Measurements from ENCODE around the gene FAM200B. TPM values are rescaled to one million over a fixed set of nuclear protein-coding genes. Genes with fewer than 3 reads are reported as not detected.

Gene FAM200B
- polyA plus RNA-seq, 1 of the 3 experiments (the other 2 are of a cell fraction), result 46.3 TPM

DNA sequence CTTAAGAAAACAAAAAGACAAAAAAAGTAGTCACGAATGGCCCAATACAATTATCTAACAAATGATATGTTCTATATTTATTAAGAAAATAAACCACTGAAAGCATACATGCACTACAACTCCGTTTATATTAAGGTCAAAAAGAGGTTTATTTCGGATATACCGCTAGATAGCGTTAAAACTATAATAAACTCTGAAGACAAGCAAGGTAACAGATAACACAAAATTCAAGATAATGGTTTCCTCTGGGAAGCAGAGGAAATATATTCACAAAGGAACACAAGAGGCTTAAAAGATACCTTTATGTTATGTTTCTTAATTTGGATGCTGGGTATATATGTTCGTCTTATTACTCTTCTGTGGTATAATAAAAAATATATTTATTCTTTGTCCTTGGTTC lies 4.7 kb upstream of the FAM200B start:
- Histone ChIP-seq H3K79me2 (ENCODE audit: insufficient read depth) (peaks cover 95% of the 10 kb centered on the region), H2AFZ (ENCODE audit: low read depth) (no peak overlapping the region), H3K4me3 (ENCODE audit: low read depth in 2 of 2, low read length in 1 of 2) (no peak overlapping the region), H4K20me1 (ENCODE audit: insufficient read depth) (no peaks in the 10 kb centered on the region; the same call in 1 of the 2 replicates), H3F3A (replicated peaks; ENCODE audit: insufficient read depth) (peaks cover 10% of the 10 kb centered on the region), H3K27me3 (ENCODE audit: insufficient read depth) (no peaks in the 10 kb centered on the region), H3K27ac (ENCODE audit: low read depth in 2 of 2, low read length in 1 of 2) (peak overlapping the region in 1 of 2 experiments; percentile 14; a peak in 1 of 4 replicates), H3K4me2 (no peak overlapping the region), H3K9me2 (no peaks in the 10 kb centered on the region), H3K4me1 (ENCODE audit: control insufficient read depth in 1 of 2, insufficient read depth in 2 of 2, low read depth in 1 of 2, low read length in 1 of 2) (peaks cover 7 to 24% of the 10 kb centered on the region in 2 experiments; a peak in 3 of 4 replicates), H3K9me3 (no peaks in the 10 kb centered on the region), H3K36me3 (replicated peaks in 1 of 2; ENCODE audit: control insufficient read depth in 1 of 2, insufficient read depth in 2 of 2, low read length in 1 of 2) (peaks cover 0 to 5% of the 10 kb centered on the region in 2 experiments), H3K9ac (no peak overlapping the region)
- ChIA-PET POLR2A (no interaction called here), CTCF (interaction anchor here (1.6 kb wide), 1 partner anchor 15 kb away, joined by 6 read pairs; no protein-coding TSS in a partner anchor)
- WGBS (ENCODE audit: low lambda C conversion rate), result 93% methylated on average over 6 of the region's 6 CpGs
- no peak for DNase-seq
- TF ChIP-seq NFIC (IDR thresholded peaks at IDR 0.05; ENCODE audit: borderline replicate concordance) (no peak), GABPA (IDR thresholded peaks at IDR 0.05; ENCODE audit: low read depth) (no peak), JUND (IDR thresholded peaks at IDR 0.05) (no peak), RXRA (IDR thresholded peaks at IDR 0.05; ENCODE audit: borderline replicate concordance, low read depth) (no peak), YY1 (IDR thresholded peaks at IDR 0.05; ENCODE audit: low read depth) (no peak), MXI1 (IDR thresholded peaks at IDR 0.05; ENCODE audit: low read depth, low read length) (no peak), CHD2 (IDR thresholded peaks at IDR 0.05; ENCODE audit: low read length, partially characterized antibody) (no peak), RCOR1 (IDR thresholded peaks at IDR 0.05; ENCODE audit: low read length) (no peak), SIN3A (IDR thresholded peaks at IDR 0.05; ENCODE audit: borderline replicate concordance, low read depth, low read length) (no peak), TCF12 (IDR thresholded peaks at IDR 0.05) (no peak), FOXJ3 (CRISPR knock-in tag; IDR thresholded peaks at IDR 0.05) (no peak), FOSL2 (IDR thresholded peaks at IDR 0.05; ENCODE audit: borderline replicate concordance, low read depth) (no peak), EZH2phosphoT487 (IDR thresholded peaks at IDR 0.05; ENCODE audit: borderline replicate concordance, low read depth) (no peak), EP300 (IDR thresholded peaks at IDR 0.05; ENCODE audit: borderline replicate concordance in 1 of 2, low read depth in 1 of 2, low read length in 1 of 2) (no peak)
- TF ChIP-seq, protein P1, sequence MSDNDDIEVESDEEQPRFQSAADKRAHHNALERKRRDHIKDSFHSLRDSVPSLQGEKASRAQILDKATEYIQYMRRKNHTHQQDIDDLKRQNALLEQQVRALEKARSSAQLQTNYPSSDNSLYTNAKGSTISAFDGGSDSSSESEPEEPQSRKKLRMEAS (IDR thresholded peaks at IDR 0.05; ENCODE audit: low read depth), result no peak
- TF ChIP-seq, protein P2, sequence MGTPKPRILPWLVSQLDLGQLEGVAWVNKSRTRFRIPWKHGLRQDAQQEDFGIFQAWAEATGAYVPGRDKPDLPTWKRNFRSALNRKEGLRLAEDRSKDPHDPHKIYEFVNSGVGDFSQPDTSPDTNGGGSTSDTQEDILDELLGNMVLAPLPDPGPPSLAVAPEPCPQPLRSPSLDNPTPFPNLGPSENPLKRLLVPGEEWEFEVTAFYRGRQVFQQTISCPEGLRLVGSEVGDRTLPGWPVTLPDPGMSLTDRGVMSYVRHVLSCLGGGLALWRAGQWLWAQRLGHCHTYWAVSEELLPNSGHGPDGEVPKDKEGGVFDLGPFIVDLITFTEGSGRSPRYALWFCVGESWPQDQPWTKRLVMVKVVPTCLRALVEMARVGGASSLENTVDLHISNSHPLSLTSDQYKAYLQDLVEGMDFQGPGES (IDR thresholded peaks at IDR 0.05; ENCODE audit: low read depth, low read length), result no peak
- TF ChIP-seq, protein P3, sequence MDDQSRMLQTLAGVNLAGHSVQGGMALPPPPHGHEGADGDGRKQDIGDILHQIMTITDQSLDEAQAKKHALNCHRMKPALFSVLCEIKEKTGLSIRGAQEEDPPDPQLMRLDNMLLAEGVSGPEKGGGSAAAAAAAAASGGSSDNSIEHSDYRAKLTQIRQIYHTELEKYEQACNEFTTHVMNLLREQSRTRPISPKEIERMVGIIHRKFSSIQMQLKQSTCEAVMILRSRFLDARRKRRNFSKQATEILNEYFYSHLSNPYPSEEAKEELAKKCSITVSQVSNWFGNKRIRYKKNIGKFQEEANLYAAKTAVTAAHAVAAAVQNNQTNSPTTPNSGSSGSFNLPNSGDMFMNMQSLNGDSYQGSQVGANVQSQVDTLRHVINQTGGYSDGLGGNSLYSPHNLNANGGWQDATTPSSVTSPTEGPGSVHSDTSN (IDR thresholded peaks at IDR 0.05), result no peak
- TF ChIP-seq, protein P4, sequence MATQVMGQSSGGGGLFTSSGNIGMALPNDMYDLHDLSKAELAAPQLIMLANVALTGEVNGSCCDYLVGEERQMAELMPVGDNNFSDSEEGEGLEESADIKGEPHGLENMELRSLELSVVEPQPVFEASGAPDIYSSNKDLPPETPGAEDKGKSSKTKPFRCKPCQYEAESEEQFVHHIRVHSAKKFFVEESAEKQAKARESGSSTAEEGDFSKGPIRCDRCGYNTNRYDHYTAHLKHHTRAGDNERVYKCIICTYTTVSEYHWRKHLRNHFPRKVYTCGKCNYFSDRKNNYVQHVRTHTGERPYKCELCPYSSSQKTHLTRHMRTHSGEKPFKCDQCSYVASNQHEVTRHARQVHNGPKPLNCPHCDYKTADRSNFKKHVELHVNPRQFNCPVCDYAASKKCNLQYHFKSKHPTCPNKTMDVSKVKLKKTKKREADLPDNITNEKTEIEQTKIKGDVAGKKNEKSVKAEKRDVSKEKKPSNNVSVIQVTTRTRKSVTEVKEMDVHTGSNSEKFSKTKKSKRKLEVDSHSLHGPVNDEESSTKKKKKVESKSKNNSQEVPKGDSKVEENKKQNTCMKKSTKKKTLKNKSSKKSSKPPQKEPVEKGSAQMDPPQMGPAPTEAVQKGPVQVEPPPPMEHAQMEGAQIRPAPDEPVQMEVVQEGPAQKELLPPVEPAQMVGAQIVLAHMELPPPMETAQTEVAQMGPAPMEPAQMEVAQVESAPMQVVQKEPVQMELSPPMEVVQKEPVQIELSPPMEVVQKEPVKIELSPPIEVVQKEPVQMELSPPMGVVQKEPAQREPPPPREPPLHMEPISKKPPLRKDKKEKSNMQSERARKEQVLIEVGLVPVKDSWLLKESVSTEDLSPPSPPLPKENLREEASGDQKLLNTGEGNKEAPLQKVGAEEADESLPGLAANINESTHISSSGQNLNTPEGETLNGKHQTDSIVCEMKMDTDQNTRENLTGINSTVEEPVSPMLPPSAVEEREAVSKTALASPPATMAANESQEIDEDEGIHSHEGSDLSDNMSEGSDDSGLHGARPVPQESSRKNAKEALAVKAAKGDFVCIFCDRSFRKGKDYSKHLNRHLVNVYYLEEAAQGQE (IDR thresholded peaks at IDR 0.05; ENCODE audit: low read depth, low read length), result no peak
- TF ChIP-seq, protein P5, sequence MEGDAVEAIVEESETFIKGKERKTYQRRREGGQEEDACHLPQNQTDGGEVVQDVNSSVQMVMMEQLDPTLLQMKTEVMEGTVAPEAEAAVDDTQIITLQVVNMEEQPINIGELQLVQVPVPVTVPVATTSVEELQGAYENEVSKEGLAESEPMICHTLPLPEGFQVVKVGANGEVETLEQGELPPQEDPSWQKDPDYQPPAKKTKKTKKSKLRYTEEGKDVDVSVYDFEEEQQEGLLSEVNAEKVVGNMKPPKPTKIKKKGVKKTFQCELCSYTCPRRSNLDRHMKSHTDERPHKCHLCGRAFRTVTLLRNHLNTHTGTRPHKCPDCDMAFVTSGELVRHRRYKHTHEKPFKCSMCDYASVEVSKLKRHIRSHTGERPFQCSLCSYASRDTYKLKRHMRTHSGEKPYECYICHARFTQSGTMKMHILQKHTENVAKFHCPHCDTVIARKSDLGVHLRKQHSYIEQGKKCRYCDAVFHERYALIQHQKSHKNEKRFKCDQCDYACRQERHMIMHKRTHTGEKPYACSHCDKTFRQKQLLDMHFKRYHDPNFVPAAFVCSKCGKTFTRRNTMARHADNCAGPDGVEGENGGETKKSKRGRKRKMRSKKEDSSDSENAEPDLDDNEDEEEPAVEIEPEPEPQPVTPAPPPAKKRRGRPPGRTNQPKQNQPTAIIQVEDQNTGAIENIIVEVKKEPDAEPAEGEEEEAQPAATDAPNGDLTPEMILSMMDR (IDR thresholded peaks at IDR 0.05), result no peak
